Measurements from ENCODE around the gene WRAP53. TPM values are rescaled to one million over a fixed set of nuclear protein-coding genes. Genes with fewer than 3 reads are reported as not detected.

Gene WRAP53
- total and polyA plus RNA-seq, 4 donors = 9.6 to 17.3 (median 11.5) TPM

- WGBS, 2 donors = 69 to 77% methylated on average over 14 of the region's 14 CpGs
- ATAC-seq (ENCODE audit: insufficient read depth, low FRiP score) = no peak
- DNase-seq = peak; percentile 59 to 83 (median 63)
These were observed 44.8 kb downstream of the WRAP53 start for GRCh38 chr17:7732981-7733539.

DNA sequence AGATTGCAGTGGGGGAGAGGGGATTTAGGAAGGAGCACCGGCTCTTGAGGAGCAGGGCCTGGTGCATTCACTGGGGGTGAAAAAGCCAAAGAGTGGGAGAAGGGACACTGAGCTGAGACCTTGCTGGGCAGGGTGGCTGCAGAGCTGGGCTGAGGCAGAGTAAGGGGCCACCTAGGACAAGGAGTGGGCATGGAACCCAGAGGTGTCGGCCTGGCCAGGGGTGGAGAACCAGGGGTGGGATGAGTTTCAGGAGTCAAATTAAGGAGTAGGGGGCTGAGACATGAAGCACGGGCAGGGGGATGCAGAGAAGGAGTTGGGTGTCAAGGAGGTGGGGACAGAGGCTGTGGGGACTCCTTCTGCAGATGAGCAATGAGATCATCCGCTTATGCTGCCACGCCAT is 49.3 kb downstream of the WRAP53 start:
- H3K36me3 ChIP-seq (ENCODE audit: control insufficient read depth in 4 of 4, insufficient read depth in 4 of 4, low read length in 4 of 4) = no peaks in the 10 kb centered on the region
- no peaks in the 10 kb centered on the region for H3K27me3 ChIP-seq (ENCODE audit: control insufficient read depth in 3 of 3, insufficient read depth in 3 of 3, low read length in 2 of 3)
- H3K9me3 ChIP-seq (ENCODE audit: control insufficient read depth in 4 of 4, insufficient read depth in 3 of 4, low read length in 3 of 4) = no peaks in the 10 kb centered on the region
- no peak overlapping the region for H3K4me3 ChIP-seq
- no peak for DNase-seq
- H3K4me1 ChIP-seq (ENCODE audit: control insufficient read depth in 5 of 5, insufficient read depth in 5 of 5, low read length in 5 of 5) = peaks cover 0 to 5% (median 0%) of the 10 kb centered on the region in 5 donors
- no peak for ATAC-seq (ENCODE audit: insufficient read depth, low FRiP score)
- H3K9ac ChIP-seq (ENCODE audit: insufficient read depth in 1 of 2, low read length in 2 of 2) = no peak overlapping the region
- H3K27ac ChIP-seq (ENCODE audit: low read depth in 1 of 2, low read length in 1 of 2) = no peak overlapping the region
- WGBS, 2 donors = 90 to 94% methylated on average over 5 of the region's 5 CpGs
- TF ChIP-seq CTCF (IDR thresholded peaks at IDR 0.05; ENCODE audit: control extremely low read depth, extremely low read depth) = no peak

More at GRCh38 chr17:7732981-7733539, 44.8 kb downstream of the WRAP53 start:
- Histone ChIP-seq H3K27me3 (ENCODE audit: control insufficient read depth in 3 of 3, insufficient read depth in 3 of 3, low read length in 2 of 3) (no peaks in the 10 kb centered on the region), H3K27ac (ENCODE audit: low read depth in 1 of 2, low read length in 1 of 2) (no peak overlapping the region), H3K4me1 (ENCODE audit: control insufficient read depth in 5 of 5, insufficient read depth in 5 of 5, low read length in 5 of 5) (peaks cover 0 to 1% (median 0%) of the 10 kb centered on the region in 5 donors), H3K36me3 (ENCODE audit: control insufficient read depth in 4 of 4, insufficient read depth in 4 of 4, low read length in 4 of 4) (no peaks in the 10 kb centered on the region), H3K4me3 (no peak overlapping the region), H3K9me3 (ENCODE audit: control insufficient read depth in 4 of 4, insufficient read depth in 3 of 4, low read length in 3 of 4) (no peaks in the 10 kb centered on the region), H3K9ac (ENCODE audit: insufficient read depth in 1 of 2, low read length in 2 of 2) (no peak overlapping the region)
- no peak for TF ChIP-seq CTCF (IDR thresholded peaks at IDR 0.05; ENCODE audit: control extremely low read depth, extremely low read depth)

DNA sequence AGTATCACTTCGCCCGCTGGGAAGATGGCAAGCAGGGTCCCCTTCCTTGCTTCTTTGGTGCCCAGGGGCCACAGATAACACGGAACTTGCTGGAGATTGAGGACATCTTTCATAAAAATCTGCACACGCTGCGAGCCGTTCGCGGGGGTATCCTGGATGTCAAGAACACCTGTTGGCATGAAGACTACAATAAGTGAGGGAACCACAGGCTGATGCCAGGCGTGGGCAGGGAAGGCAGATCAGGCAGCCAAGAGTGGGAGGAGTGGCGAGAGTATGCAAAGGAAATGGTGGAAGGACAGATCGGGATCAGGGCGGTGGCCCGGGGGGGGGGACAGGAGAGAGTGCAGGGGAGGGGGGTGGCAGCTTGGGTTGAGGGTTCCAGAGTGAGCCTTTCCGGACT is 51.5 kb downstream of the WRAP53 start:
- H3K27ac ChIP-seq (ENCODE audit: low read depth in 1 of 2, low read length in 1 of 2) = no peak overlapping the region
- H3K27me3 ChIP-seq (ENCODE audit: control insufficient read depth in 3 of 3, insufficient read depth in 3 of 3, low read length in 2 of 3) = no peaks in the 10 kb centered on the region
- no peaks in the 10 kb centered on the region for H3K36me3 ChIP-seq (ENCODE audit: control insufficient read depth in 4 of 4, insufficient read depth in 4 of 4, low read length in 4 of 4)
- no peak overlapping the region for H3K9ac ChIP-seq (ENCODE audit: insufficient read depth in 1 of 2, low read length in 2 of 2)
- H3K9me3 ChIP-seq (ENCODE audit: control insufficient read depth in 4 of 4, insufficient read depth in 3 of 4, low read length in 3 of 4) = no peaks in the 10 kb centered on the region
- no peak for TF ChIP-seq CTCF (IDR thresholded peaks at IDR 0.05; ENCODE audit: control extremely low read depth, extremely low read depth)
- peaks cover 0 to 5% (median 0%) of the 10 kb centered on the region in 5 donors for H3K4me1 ChIP-seq (ENCODE audit: control insufficient read depth in 5 of 5, insufficient read depth in 5 of 5, low read length in 5 of 5)
- no peak overlapping the region for H3K4me3 ChIP-seq
- DNase-seq (no peak), ATAC-seq (ENCODE audit: insufficient read depth, low FRiP score) (no peak)
- 61 to 66% methylated on average over 14 of the region's 14 CpGs for WGBS, 2 donors

Data from lung (tissue), 12 donors.